ENCODE data around the gene PIEZO1. TPM values are rescaled to one million over a fixed set of nuclear protein-coding genes. Genes with fewer than 3 reads are reported as not detected.

Gene PIEZO1
- total RNA-seq, 2 experiments from 2014 or later: 206 to 220 TPM

DNA sequence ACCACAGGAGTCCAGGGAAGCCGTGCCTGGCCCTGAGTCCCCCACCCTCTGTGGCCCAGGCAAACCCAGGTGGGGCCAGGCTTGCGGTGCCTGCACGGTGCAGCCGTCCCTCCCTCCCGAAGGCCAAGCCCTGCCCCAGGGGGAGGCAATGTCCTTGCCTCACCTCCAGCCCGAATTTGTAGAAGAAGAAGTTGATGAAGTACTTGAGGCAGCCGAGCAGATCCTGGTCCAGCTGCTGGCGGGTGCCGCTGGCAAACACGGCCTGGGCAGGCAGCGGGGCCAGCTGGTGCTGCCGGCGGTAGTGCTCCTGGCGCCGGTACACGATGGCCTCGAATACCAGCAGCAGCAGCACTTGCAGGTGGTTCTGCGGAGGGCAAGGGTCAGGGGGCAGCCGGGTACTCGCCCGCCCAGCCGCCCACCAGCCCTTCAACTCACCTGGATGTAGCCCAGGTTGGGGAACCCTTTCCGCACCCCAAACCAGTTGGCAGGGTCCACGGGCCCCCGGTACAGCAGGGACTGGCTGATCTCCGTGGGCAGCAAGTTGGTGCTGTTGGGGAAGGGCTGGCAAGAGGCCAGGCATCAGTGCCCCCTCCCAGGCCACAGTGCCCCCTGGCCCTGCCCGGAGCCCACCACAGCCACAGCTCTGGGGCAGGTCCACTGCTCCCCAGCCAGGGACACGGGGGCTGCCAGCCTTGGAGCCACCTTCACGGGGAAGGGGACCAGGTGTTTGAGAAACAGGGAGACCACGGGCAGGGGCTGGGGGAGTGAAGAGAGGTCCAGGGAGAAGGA is 52.7 kb downstream of the PIEZO1 start:
- Mint-ChIP-seq H3K27ac (no peak overlapping the region), H3K4me1 (peaks cover 1% of the 10 kb centered on the region), H3K4me3 (no peak overlapping the region), H3K36me3 (peaks cover 4% of the 10 kb centered on the region), H3K27me3 (no peaks in the 10 kb centered on the region), H3K9me3 (no peaks in the 10 kb centered on the region)
- ATAC-seq (ENCODE audit: low read depth) (no peak), DNase-seq (no peak)
- POLR2A ChIA-PET: no interaction called here

- POLR2A ChIA-PET: no interaction called here
- H3K36me3 Mint-ChIP-seq: peaks cover 5% of the 10 kb centered on the region
- no peak overlapping the region for H3K27ac Mint-ChIP-seq
- H3K4me1 Mint-ChIP-seq: peaks cover 1% of the 10 kb centered on the region
- DNase-seq (no peak), ATAC-seq (ENCODE audit: low read depth) (no peak)
- no peaks in the 10 kb centered on the region for H3K9me3 Mint-ChIP-seq
- H3K27me3 Mint-ChIP-seq: no peaks in the 10 kb centered on the region
- no peak overlapping the region for H3K4me3 Mint-ChIP-seq
These were observed 53.3 kb downstream of the PIEZO1 start for GRCh38 chr16:88731699-88732098.

GRCh38 chr16:88730632-88731607 is 54.1 kb downstream of the PIEZO1 start:
- H3K4me1 Mint-ChIP-seq: peaks cover 1% of the 10 kb centered on the region
- no peak for ATAC-seq (ENCODE audit: low read depth)
- H3K4me3 Mint-ChIP-seq: no peak overlapping the region
- no peaks in the 10 kb centered on the region for H3K9me3 Mint-ChIP-seq
- POLR2A ChIA-PET: no interaction called here
- H3K36me3 Mint-ChIP-seq: peaks cover 8% of the 10 kb centered on the region
- no peak for DNase-seq
- no peaks in the 10 kb centered on the region for H3K27me3 Mint-ChIP-seq
- no peak overlapping the region for H3K27ac Mint-ChIP-seq

DNA sequence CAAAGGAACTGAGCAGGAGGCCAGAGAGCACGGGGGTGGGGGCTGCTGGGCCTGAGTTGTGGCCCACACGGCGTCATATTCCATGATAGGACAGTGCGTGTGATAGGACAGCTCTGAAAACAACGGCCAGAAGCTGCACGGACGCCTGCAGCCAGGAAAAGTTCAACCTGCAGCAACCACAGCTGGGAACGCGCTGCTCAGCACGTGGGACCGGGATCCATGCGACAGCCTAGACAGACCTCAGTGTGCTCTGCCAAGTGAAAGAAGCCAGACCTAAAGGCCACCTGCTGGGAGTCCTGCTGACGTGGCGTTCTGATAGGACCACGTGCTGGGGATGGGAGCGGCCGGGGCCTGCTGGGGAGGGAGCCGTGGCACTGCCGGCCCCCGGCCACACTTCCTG is 57.1 kb downstream of the PIEZO1 start:
- Mint-ChIP-seq H3K27ac (no peak overlapping the region), H3K4me3 (no peak overlapping the region), H3K36me3 (peaks cover 9% of the 10 kb centered on the region), H3K4me1 (peaks cover 1% of the 10 kb centered on the region), H3K9me3 (no peaks in the 10 kb centered on the region), H3K27me3 (no peaks in the 10 kb centered on the region)
- no peak for ATAC-seq (ENCODE audit: low read depth)
- DNase-seq: no peak
- POLR2A ChIA-PET: no interaction called here

DNA sequence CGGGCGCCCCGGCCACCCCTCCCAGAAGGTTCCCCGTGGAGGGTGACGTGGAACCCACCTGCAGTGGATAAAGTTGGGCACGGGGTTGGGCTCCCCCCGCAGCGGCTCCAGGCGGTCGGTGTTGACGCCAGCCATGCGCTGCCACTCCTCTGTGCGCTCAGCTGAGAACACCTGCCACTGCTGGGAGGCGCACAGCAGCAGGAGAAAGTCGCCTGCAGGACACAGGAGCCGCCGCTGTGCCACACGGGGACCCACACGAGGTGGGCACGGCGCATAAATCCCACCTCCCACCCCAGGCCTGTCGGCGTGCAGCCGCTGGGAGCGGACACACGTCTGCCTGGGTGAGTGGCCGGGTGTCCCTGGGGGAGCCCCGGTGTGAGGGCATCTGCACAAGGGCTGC is 58.0 kb downstream of the PIEZO1 start:
- no peaks in the 10 kb centered on the region for H3K27me3 Mint-ChIP-seq
- no peak overlapping the region for H3K4me3 Mint-ChIP-seq
- no peak overlapping the region for H3K27ac Mint-ChIP-seq
- peaks cover 9% of the 10 kb centered on the region for H3K36me3 Mint-ChIP-seq
- DNase-seq: no peak
- ATAC-seq (ENCODE audit: low read depth): no peak
- no peaks in the 10 kb centered on the region for H3K9me3 Mint-ChIP-seq
- H3K4me1 Mint-ChIP-seq: peaks cover 1% of the 10 kb centered on the region
- POLR2A ChIA-PET: no interaction called here

DNA sequence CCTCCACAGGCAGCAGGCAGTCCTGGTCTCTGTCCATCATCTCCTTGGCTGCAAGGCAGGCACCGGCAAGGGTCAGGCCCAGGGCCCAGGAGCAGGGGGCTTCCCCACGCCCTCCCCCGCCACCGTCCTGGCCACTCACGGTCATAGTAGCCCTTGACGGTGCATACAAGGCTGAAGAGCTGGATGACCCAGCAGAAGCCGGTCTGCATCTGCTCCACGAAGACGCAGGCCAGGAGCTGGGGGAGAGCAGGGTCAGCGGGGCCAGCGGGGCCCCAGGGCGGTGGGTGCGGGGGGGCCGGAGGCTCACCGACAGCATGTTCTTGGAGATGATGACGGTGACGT is 58.6 kb downstream of the PIEZO1 start:
- no peak overlapping the region for H3K4me3 Mint-ChIP-seq
- H3K27ac Mint-ChIP-seq: no peak overlapping the region
- H3K9me3 Mint-ChIP-seq: no peaks in the 10 kb centered on the region
- peaks cover 1% of the 10 kb centered on the region for H3K4me1 Mint-ChIP-seq
- no peak for DNase-seq
- no peaks in the 10 kb centered on the region for H3K27me3 Mint-ChIP-seq
- ATAC-seq (ENCODE audit: low read depth): no peak
- peaks cover 9% of the 10 kb centered on the region for H3K36me3 Mint-ChIP-seq
- POLR2A ChIA-PET: no interaction called here

DNA sequence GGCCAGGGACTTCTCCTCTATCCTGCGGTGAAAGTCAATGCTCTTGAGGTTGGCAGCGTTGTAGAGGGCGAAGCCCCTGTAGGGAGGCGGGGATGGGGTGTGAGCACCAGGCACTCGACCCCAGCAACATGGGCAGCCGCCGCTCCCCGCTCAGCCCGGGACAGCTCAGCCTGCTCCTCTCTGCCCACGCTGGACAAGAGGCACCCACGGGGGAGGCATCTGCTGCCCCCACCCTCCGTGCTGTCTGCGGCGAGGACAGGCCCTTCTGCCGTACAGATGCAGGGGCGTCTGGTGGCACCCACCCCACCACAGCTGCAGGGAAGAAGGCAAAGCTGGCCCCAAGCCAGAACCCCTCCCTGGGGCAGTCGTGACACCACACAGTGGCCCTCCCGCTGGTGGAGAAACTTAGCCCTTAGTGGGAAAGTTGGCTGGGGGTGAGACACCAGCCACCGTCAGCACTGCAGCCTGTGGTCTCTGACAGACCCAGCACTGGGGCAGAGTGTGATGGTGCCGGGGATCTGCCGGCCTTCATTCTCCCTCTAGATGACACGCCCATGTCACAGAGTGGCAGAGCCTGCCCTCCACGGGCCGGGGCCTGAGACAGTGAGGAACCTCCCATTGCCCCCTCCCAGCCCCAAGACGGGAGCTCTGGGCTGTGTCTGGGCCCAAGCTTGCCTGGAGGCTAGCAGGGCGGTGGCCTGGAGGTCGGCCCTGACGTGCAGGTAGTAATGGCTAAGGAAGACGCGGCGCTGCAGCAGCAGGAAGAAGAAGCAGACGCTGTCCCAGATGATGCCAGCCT is 59.2 kb downstream of the PIEZO1 start:
- POLR2A ChIA-PET: no interaction called here
- H3K36me3 Mint-ChIP-seq: peaks cover 8% of the 10 kb centered on the region
- DNase-seq (no peak), ATAC-seq (ENCODE audit: low read depth) (no peak)
- H3K4me3 Mint-ChIP-seq: no peak overlapping the region
- H3K4me1 Mint-ChIP-seq: peaks cover 1% of the 10 kb centered on the region
- H3K27me3 Mint-ChIP-seq: no peaks in the 10 kb centered on the region
- no peak overlapping the region for H3K27ac Mint-ChIP-seq
- H3K9me3 Mint-ChIP-seq: no peaks in the 10 kb centered on the region

- no peak for ATAC-seq (ENCODE audit: low read depth)
- DNase-seq: no peak
- peaks cover 8% of the 10 kb centered on the region for H3K36me3 Mint-ChIP-seq
- POLR2A ChIA-PET: no interaction called here
- no peak overlapping the region for H3K27ac Mint-ChIP-seq
- peaks cover 1% of the 10 kb centered on the region for H3K4me1 Mint-ChIP-seq
- H3K27me3 Mint-ChIP-seq: no peaks in the 10 kb centered on the region
- no peak overlapping the region for H3K4me3 Mint-ChIP-seq
- no peaks in the 10 kb centered on the region for H3K9me3 Mint-ChIP-seq
These were observed 60.0 kb downstream of the PIEZO1 start for GRCh38 chr16:88724855-88725555.

DNA sequence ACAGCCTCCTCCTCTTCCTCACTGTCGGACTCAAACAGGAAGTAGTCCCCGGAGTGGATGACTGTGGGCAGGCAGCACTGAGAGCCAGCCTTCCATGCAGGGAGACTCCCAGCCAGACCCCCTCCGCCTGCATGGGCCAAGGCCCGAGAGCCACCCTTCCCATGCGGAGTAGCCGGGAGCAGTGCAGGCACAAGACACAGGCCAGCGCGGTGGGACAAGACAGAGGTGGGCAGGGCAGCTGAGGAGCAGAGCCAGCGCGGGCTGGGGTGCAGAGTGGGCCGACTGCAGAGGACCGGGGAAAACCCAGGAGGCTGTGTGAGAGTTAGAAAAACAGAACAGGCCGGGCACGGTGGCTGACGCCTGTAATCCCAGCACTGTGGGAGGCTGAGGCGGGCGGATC is 61.1 kb downstream of the PIEZO1 start:
- H3K27ac Mint-ChIP-seq: no peak overlapping the region
- DNase-seq (no peak), ATAC-seq (ENCODE audit: low read depth) (no peak)
- H3K4me3 Mint-ChIP-seq: no peak overlapping the region
- POLR2A ChIA-PET: no interaction called here
- H3K9me3 Mint-ChIP-seq: no peaks in the 10 kb centered on the region
- H3K36me3 Mint-ChIP-seq: peaks cover 10% of the 10 kb centered on the region
- peaks cover 2% of the 10 kb centered on the region for H3K4me1 Mint-ChIP-seq
- no peaks in the 10 kb centered on the region for H3K27me3 Mint-ChIP-seq

DNA sequence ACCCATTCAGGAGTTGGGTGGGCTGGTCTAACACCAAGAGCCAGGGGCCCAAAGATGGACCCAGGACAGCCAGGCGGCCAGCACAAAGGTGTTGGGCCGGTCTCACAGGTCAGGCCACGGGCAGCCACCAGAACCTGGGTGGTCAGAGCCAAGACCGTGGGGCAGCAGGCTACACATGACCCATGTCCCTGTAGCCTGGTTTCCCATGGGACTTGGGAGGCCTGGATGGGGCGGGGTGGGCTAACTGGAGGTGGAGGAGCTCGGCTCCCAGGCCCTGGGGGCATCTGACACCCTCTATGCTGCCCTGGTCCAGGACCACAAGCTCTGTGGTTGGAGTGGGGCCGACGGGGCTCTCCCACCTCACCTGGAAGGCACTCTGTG is 61.5 kb downstream of the PIEZO1 start:
- Mint-ChIP-seq H3K4me3 (no peak overlapping the region), H3K9me3 (no peaks in the 10 kb centered on the region), H3K4me1 (peaks cover 2% of the 10 kb centered on the region), H3K27me3 (no peaks in the 10 kb centered on the region), H3K36me3 (peaks cover 10% of the 10 kb centered on the region), H3K27ac (no peak overlapping the region)
- ATAC-seq (ENCODE audit: low read depth) (no peak), DNase-seq (no peak)
- POLR2A ChIA-PET: no interaction called here

DNA sequence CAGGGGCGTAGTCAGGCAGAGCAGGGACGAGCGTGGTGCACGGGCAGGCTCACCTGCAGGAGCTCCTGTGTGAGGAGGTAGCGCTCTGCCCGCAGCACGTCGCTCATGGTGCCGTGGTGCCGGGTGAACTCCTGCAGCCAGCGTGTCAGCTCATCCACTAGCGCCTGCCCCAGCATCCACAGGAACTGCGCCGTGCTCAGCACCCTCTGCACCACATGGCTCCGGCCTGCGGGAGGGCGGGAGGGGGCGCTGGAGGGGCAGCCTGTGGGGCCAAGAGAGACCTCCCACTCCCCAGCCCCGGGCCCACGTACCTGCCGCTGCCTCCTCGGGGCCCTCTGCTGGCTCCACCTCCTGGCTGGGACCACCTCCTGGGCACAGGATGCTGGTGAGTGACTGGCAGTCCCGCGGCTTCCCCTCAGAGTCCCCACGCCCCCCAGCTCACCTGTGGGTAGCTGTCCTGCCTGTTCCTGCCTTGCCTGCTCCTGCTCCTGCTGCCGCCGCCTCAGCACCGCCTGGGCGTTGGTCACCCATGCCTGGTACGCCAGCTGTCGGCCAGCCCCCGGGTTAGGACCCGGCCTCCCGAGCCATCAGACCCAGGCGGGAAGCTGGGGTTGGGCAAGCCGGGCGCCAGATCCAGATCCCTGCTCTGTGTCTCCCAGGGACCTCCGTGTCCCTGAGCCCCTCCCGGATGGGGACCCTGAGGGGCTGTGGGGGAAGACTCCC is 62.1 kb downstream of the PIEZO1 start:
- ATAC-seq (ENCODE audit: low read depth) (no peak), DNase-seq (no peak)
- no peaks in the 10 kb centered on the region for H3K27me3 Mint-ChIP-seq
- POLR2A ChIA-PET: no interaction called here
- H3K9me3 Mint-ChIP-seq: no peaks in the 10 kb centered on the region
- H3K4me3 Mint-ChIP-seq: no peak overlapping the region
- peaks cover 2% of the 10 kb centered on the region for H3K4me1 Mint-ChIP-seq
- H3K27ac Mint-ChIP-seq: no peak overlapping the region
- H3K36me3 Mint-ChIP-seq: peaks cover 10% of the 10 kb centered on the region

- Mint-ChIP-seq H3K27me3 (no peaks in the 10 kb centered on the region), H3K27ac (no peak overlapping the region), H3K9me3 (no peaks in the 10 kb centered on the region), H3K36me3 (peaks cover 13% of the 10 kb centered on the region), H3K4me1 (peaks cover 2% of the 10 kb centered on the region), H3K4me3 (no peak overlapping the region)
- POLR2A ChIA-PET: no interaction called here
- ATAC-seq (ENCODE audit: low read depth): no peak
- no peak for DNase-seq
These were observed 62.9 kb downstream of the PIEZO1 start for GRCh38 chr16:88721815-88722755.

Data from activated naive CD8-positive, alpha-beta T cell treated with anti-CD3 and anti-CD28 coated beads, Interleukin-2, amount 10 ng/mL, durations not matched to agents 7 days and 5 days (primary cell).